GM12874 (cell line): ENCODE results near the gene ZFP36L1.
A peak's percentile ranks its signal among the peaks of the same experiment; 100 is the strongest.

ENCODE experiments used
- CTCF ChIP-seq: IDR thresholded peaks from 2 replicates; pipeline ENCODE4 v1.5.1; 2011; ENCODE audit warnings: low read depth, mild to moderate bottlenecking, control low read depth, low read length, moderate library complexity; ENCODE audit not compliant: insufficient read depth

The ZFP36L1 gene

GRCh38 chr14:68789821-68790643 is 2.8 kb downstream of the ZFP36L1 start:
- TF ChIP-seq CTCF: 0 out of 2 replicates have a peak, but pooled peaks have one; percentile 5

GRCh38 chr14:68788996-68789820 is 3.7 kb downstream of the ZFP36L1 start:
- TF ChIP-seq CTCF: peak; percentile 78

- no peak for TF ChIP-seq CTCF
Observed at GRCh38 chr14:68788275-68788995, 4.4 kb downstream of the ZFP36L1 start.

- no peak for TF ChIP-seq CTCF
Observed at GRCh38 chr14:68787092-68787992, 5.5 kb downstream of the ZFP36L1 start.

- no peak for TF ChIP-seq CTCF
Observed at GRCh38 chr14:68786491-68787091, 6.3 kb downstream of the ZFP36L1 start.

- no peak for TF ChIP-seq CTCF
Observed at GRCh38 chr14:68785534-68786490, 7.1 kb downstream of the ZFP36L1 start.
